Measurements from ENCODE around the gene PLPP3. TPM values are rescaled to one million over a fixed set of nuclear protein-coding genes. Genes with fewer than 3 reads are reported as not detected.

PLPP3 gene
- polyA plus RNA-seq, 3 donors, result 0.21 to 0.32 TPM; not detected in 1

- Histone ChIP-seq H3K27me3 (ENCODE audit: control insufficient read depth in 2 of 2, insufficient read depth in 2 of 2, low read length in 2 of 2) (peaks cover 0 to 2% of the 10 kb centered on the region in 2 donors), H3K79me2 (ENCODE audit: insufficient read depth, low read length) (no peaks in the 10 kb centered on the region), H3K4me3 (replicated peaks in 1 of 3; ENCODE audit: low read depth in 2 of 3, low read length in 3 of 3) (no peak overlapping the region), H3K4me1 (ENCODE audit: control insufficient read depth in 1 of 2, insufficient read depth in 2 of 2, low read length in 2 of 2) (peaks cover 18 to 19% of the 10 kb centered on the region in 2 donors), H3K9ac (ENCODE audit: insufficient read depth, low read length, poor library complexity, severe bottlenecking) (no peak overlapping the region), H3K27ac (ENCODE audit: low read depth in 1 of 2, low read length in 2 of 2) (no peak overlapping the region), H3K4me2 (replicated peaks; ENCODE audit: extremely low read depth, low read length, poor library complexity, severe bottlenecking) (no peak overlapping the region), H3K9me3 (replicated peaks in 1 of 2; ENCODE audit: control insufficient read depth in 1 of 2, insufficient read depth in 1 of 2, low read length in 2 of 2) (no peaks in the 10 kb centered on the region), H4K20me1 (ENCODE audit: insufficient read depth, low read length) (no peaks in the 10 kb centered on the region), H2AFZ (ENCODE audit: insufficient read depth, low read depth, low read length, poor library complexity, severe bottlenecking) (no peak overlapping the region), H3K36me3 (replicated peaks in 1 of 2; ENCODE audit: control insufficient read depth in 1 of 2, insufficient read depth in 2 of 2, low read length in 2 of 2) (no peaks in the 10 kb centered on the region)
- Mint-ChIP-seq H3K4me3 (no peak overlapping the region), H3K4me1 (peaks cover 16% of the 10 kb centered on the region), H3K27me3 (ENCODE audit: low read depth in 3 of 3) (peaks cover 2 to 5% (median 4%) of the 10 kb centered on the region in 3 donors), H3K36me3 (no peaks in the 10 kb centered on the region), H3K9me3 (no peaks in the 10 kb centered on the region), H3K27ac (peak overlapping the region in 1 of 7 donors; percentile 62)
- no peak for DNase-seq
- TF ChIP-seq, protein P1, sequence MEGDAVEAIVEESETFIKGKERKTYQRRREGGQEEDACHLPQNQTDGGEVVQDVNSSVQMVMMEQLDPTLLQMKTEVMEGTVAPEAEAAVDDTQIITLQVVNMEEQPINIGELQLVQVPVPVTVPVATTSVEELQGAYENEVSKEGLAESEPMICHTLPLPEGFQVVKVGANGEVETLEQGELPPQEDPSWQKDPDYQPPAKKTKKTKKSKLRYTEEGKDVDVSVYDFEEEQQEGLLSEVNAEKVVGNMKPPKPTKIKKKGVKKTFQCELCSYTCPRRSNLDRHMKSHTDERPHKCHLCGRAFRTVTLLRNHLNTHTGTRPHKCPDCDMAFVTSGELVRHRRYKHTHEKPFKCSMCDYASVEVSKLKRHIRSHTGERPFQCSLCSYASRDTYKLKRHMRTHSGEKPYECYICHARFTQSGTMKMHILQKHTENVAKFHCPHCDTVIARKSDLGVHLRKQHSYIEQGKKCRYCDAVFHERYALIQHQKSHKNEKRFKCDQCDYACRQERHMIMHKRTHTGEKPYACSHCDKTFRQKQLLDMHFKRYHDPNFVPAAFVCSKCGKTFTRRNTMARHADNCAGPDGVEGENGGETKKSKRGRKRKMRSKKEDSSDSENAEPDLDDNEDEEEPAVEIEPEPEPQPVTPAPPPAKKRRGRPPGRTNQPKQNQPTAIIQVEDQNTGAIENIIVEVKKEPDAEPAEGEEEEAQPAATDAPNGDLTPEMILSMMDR (IDR thresholded peaks at IDR 0.05), result no peak
- intact Hi-C loops (cut with micrococcal nuclease), result no loop called here
- 57% methylated on average over 1 of the region's 1 CpG for WGBS (ENCODE audit: insufficient coverage)
Observed at GRCh38 chr1:56463376-56463775, 116.0 kb downstream of the PLPP3 start.

DNA sequence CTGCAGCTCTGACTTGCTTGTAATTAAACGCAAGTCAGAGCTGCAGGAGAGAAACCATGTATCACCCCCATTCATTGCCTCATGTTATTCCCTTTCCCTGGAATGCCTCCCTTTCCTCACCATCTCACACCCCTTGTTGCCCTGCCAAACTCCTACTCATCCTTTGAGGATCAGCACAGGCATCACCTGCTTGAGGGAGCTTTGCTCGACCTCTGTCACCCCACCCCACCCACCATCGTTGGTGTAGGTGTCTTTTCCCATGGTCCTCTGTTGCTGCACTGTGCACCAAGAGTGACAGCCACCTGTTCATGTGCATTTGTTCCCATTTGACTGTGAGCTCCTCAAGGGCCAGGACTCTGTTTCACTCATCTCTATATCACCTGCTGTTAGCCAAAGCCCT is 117.2 kb downstream of the PLPP3 start:
- Histone ChIP-seq H4K20me1 (ENCODE audit: insufficient read depth, low read length) (no peaks in the 10 kb centered on the region), H3K4me3 (replicated peaks in 1 of 3; ENCODE audit: low read depth in 2 of 3, low read length in 3 of 3) (no peak overlapping the region), H3K79me2 (ENCODE audit: insufficient read depth, low read length) (no peaks in the 10 kb centered on the region), H3K27ac (ENCODE audit: low read depth in 1 of 2, low read length in 2 of 2) (no peak overlapping the region), H3K4me2 (replicated peaks; ENCODE audit: extremely low read depth, low read length, poor library complexity, severe bottlenecking) (no peak overlapping the region), H2AFZ (ENCODE audit: insufficient read depth, low read depth, low read length, poor library complexity, severe bottlenecking) (no peak overlapping the region), H3K4me1 (ENCODE audit: control insufficient read depth in 1 of 2, insufficient read depth in 2 of 2, low read length in 2 of 2) (peaks cover 15 to 18% of the 10 kb centered on the region in 2 donors), H3K9ac (ENCODE audit: insufficient read depth, low read length, poor library complexity, severe bottlenecking) (no peak overlapping the region), H3K27me3 (ENCODE audit: control insufficient read depth in 2 of 2, insufficient read depth in 2 of 2, low read length in 2 of 2) (peaks cover 0 to 2% of the 10 kb centered on the region in 2 donors), H3K9me3 (replicated peaks in 1 of 2; ENCODE audit: control insufficient read depth in 1 of 2, insufficient read depth in 1 of 2, low read length in 2 of 2) (no peaks in the 10 kb centered on the region), H3K36me3 (replicated peaks in 1 of 2; ENCODE audit: control insufficient read depth in 1 of 2, insufficient read depth in 2 of 2, low read length in 2 of 2) (no peaks in the 10 kb centered on the region)
- WGBS (ENCODE audit: insufficient coverage), result 100% methylated on average over 2 of the region's 3 CpGs
- intact Hi-C loops (cut with micrococcal nuclease), result no loop called here
- H3K9me3 Mint-ChIP-seq, result no peaks in the 10 kb centered on the region
- TF ChIP-seq, protein P1 (IDR thresholded peaks at IDR 0.05), result no peak
- DNase-seq, result no peak
- H3K4me3 Mint-ChIP-seq, result no peak overlapping the region
- H3K27ac Mint-ChIP-seq, result peak overlapping the region in 1 of 7 donors; percentile 58
- no peaks in the 10 kb centered on the region for H3K36me3 Mint-ChIP-seq
- H3K4me1 Mint-ChIP-seq, result peaks cover 15% of the 10 kb centered on the region
- peaks cover 0 to 7% (median 5%) of the 10 kb centered on the region in 3 donors for H3K27me3 Mint-ChIP-seq (ENCODE audit: low read depth in 3 of 3)
